Nephron progenitor cell (in vitro differentiated cells): ENCODE data around the gene JARID2.

Experiments
- DNase-seq: peaks from one replicate; pipeline ENCODE4 v3.0.0; 2021
- H3K27ac Mint-ChIP-seq: 2 replicates; pipeline ENCODE4 v1.8.0; 2021; ENCODE audit warnings: mild to moderate bottlenecking, moderate library complexity, mixed read lengths
- H3K27me3 Mint-ChIP-seq: 2 replicates; pipeline ENCODE4 v1.8.0; 2021; ENCODE audit warnings: mild to moderate bottlenecking, low read depth, mixed read lengths; ENCODE audit not compliant: poor library complexity
- H3K36me3 Mint-ChIP-seq: 2 replicates; pipeline ENCODE4 v1.8.0; 2021; ENCODE audit warnings: low read depth, mixed read lengths
- H3K4me1 Mint-ChIP-seq: 2 replicates; pipeline ENCODE4 v1.8.0; 2021; ENCODE audit warnings: mixed read lengths
- H3K4me3 Mint-ChIP-seq: 2 replicates; pipeline ENCODE4 v1.8.0; 2021; ENCODE audit warnings: mild to moderate bottlenecking, moderate library complexity, mixed read lengths
- H3K9me3 Mint-ChIP-seq: 2 replicates; pipeline ENCODE4 v1.8.0; 2021; ENCODE audit warnings: mild to moderate bottlenecking, moderate library complexity, mixed read lengths
- CTCF ChIP-seq: fragments of 200-600 bp; sonication (generic); IDR thresholded peaks from 2 replicates; pipeline ENCODE4 v1.5.0; 2021; ENCODE audit warnings: antibody characterized with exemption

The JARID2 gene

GRCh38 chr6:15304337-15305042 is 58.6 kb downstream of the JARID2 start:
- no peak for TF ChIP-seq CTCF
- no peaks in the 10 kb centered on the region for H3K27me3 Mint-ChIP-seq
- no peaks in the 10 kb centered on the region for H3K9me3 Mint-ChIP-seq
- peaks cover 7% of the 10 kb centered on the region for H3K36me3 Mint-ChIP-seq
- peaks cover 89% of the 10 kb centered on the region for H3K4me1 Mint-ChIP-seq
- H3K4me3 Mint-ChIP-seq: peak overlapping the region; percentile 23
- H3K27ac Mint-ChIP-seq: peak overlapping the region; percentile 94
- DNase-seq: no peak

- peaks cover 89% of the 10 kb centered on the region for H3K4me1 Mint-ChIP-seq
- DNase-seq: no peak
- no peak for TF ChIP-seq CTCF
- peak overlapping the region; percentile 39 for H3K4me3 Mint-ChIP-seq
- H3K27ac Mint-ChIP-seq: peak overlapping the region; percentile 94
- H3K36me3 Mint-ChIP-seq: peaks cover 7% of the 10 kb centered on the region
- no peaks in the 10 kb centered on the region for H3K9me3 Mint-ChIP-seq
- no peaks in the 10 kb centered on the region for H3K27me3 Mint-ChIP-seq
These were observed 59.6 kb downstream of the JARID2 start for GRCh38 chr6:15305496-15305895.

GRCh38 chr6:15305909-15306308 is 60.0 kb downstream of the JARID2 start:
- no peak for TF ChIP-seq CTCF
- no peak for DNase-seq
- Mint-ChIP-seq H3K27me3 (no peaks in the 10 kb centered on the region), H3K36me3 (peaks cover 7% of the 10 kb centered on the region), H3K4me1 (peaks cover 89% of the 10 kb centered on the region), H3K27ac (peak overlapping the region; percentile 64), H3K4me3 (peak overlapping the region; percentile 39), H3K9me3 (no peaks in the 10 kb centered on the region)

- Mint-ChIP-seq H3K27ac (peak overlapping the region; percentile 90), H3K9me3 (no peaks in the 10 kb centered on the region), H3K27me3 (no peaks in the 10 kb centered on the region), H3K4me3 (peak overlapping the region; percentile 15), H3K4me1 (peaks cover 82% of the 10 kb centered on the region), H3K36me3 (no peaks in the 10 kb centered on the region)
- DNase-seq: no peak
- no peak for TF ChIP-seq CTCF
These were observed 62.8 kb downstream of the JARID2 start for GRCh38 chr6:15308435-15309213.

GRCh38 chr6:15309611-15310283 is 63.9 kb downstream of the JARID2 start:
- H3K27me3 Mint-ChIP-seq: no peaks in the 10 kb centered on the region
- peak overlapping the region; percentile 5 for H3K27ac Mint-ChIP-seq
- no peaks in the 10 kb centered on the region for H3K9me3 Mint-ChIP-seq
- no peaks in the 10 kb centered on the region for H3K36me3 Mint-ChIP-seq
- no peak for DNase-seq
- no peak overlapping the region for H3K4me3 Mint-ChIP-seq
- peaks cover 82% of the 10 kb centered on the region for H3K4me1 Mint-ChIP-seq
- no peak for TF ChIP-seq CTCF
